ENCODE measurements around the gene CFAP221. TPM values are rescaled to one million over a fixed set of nuclear protein-coding genes. Genes with fewer than 3 reads are reported as not detected.

Gene CFAP221
- total RNA-seq, 2 experiments from 2014 or later: not detected

GRCh38 chr2:119531292-119531691 is 13.0 kb upstream of the CFAP221 start:
- Mint-ChIP-seq H3K27ac (no peak overlapping the region), H3K36me3 (ENCODE audit: low read depth) (no peaks in the 10 kb centered on the region), H3K4me1 (ENCODE audit: low read depth) (no peaks in the 10 kb centered on the region), H3K9me3 (peaks cover 6% of the 10 kb centered on the region), H3K4me3 (no peak overlapping the region), H3K27me3 (peaks cover 28% of the 10 kb centered on the region)
- ChIA-PET CTCF (no interaction called here), POLR2A (no interaction called here)
- DNase-seq: no peak
- no peaks in the 10 kb centered on the region for H3K4me1 ChIP-seq (ENCODE audit: insufficient read depth, low read length)
- TF ChIP-seq, protein P1, sequence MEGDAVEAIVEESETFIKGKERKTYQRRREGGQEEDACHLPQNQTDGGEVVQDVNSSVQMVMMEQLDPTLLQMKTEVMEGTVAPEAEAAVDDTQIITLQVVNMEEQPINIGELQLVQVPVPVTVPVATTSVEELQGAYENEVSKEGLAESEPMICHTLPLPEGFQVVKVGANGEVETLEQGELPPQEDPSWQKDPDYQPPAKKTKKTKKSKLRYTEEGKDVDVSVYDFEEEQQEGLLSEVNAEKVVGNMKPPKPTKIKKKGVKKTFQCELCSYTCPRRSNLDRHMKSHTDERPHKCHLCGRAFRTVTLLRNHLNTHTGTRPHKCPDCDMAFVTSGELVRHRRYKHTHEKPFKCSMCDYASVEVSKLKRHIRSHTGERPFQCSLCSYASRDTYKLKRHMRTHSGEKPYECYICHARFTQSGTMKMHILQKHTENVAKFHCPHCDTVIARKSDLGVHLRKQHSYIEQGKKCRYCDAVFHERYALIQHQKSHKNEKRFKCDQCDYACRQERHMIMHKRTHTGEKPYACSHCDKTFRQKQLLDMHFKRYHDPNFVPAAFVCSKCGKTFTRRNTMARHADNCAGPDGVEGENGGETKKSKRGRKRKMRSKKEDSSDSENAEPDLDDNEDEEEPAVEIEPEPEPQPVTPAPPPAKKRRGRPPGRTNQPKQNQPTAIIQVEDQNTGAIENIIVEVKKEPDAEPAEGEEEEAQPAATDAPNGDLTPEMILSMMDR (IDR thresholded peaks at IDR 0.05): no peak
- no peak overlapping the region for H3K4me3 ChIP-seq (ENCODE audit: low read length)
- H3K36me3 ChIP-seq (ENCODE audit: insufficient read depth, low read length): no peaks in the 10 kb centered on the region
- intact Hi-C loops (cut with DNase I, micrococcal nuclease): no loop called here
- peaks cover 9 to 30% of the 10 kb centered on the region in 2 experiments for H3K9me3 ChIP-seq (ENCODE audit: control insufficient read depth in 1 of 2, insufficient read depth in 1 of 2, low read length in 2 of 2)
- H3K27me3 ChIP-seq (ENCODE audit: control insufficient read depth in 1 of 2, insufficient read depth in 2 of 2, low read length in 2 of 2): peaks cover 3 to 17% of the 10 kb centered on the region in 2 experiments
- no peak for ATAC-seq (ENCODE audit: poor library complexity)
- H3K27ac ChIP-seq (ENCODE audit: low read depth in 1 of 2, low read length in 2 of 2): no peak overlapping the region

DNA sequence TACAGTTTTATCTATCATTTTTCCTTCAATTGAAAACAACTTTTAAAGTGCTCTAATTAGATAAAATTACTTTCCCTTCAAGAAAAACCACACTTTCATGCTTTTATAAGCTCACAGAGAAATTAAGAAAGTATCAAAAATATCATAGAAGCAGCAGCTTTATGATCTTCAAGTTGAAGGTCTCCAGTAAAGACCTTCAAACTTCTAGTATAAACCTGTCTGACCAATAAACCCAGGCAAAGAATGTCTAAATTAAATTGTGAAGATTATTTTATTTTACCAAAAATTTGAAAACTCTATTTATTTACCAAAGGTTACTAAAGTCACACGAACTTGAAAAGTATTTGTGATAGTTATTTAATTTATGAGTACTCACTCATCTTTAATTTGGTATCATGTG is 10.7 kb upstream of the CFAP221 start:
- Mint-ChIP-seq H3K27ac (no peak overlapping the region), H3K36me3 (ENCODE audit: low read depth) (no peaks in the 10 kb centered on the region), H3K9me3 (peaks cover 13% of the 10 kb centered on the region), H3K4me1 (ENCODE audit: low read depth) (no peaks in the 10 kb centered on the region), H3K27me3 (peaks cover 15% of the 10 kb centered on the region), H3K4me3 (no peak overlapping the region)
- TF ChIP-seq, protein P1 (IDR thresholded peaks at IDR 0.05): no peak
- no peak for DNase-seq
- Histone ChIP-seq H3K27me3 (ENCODE audit: control insufficient read depth in 1 of 2, insufficient read depth in 2 of 2, low read length in 2 of 2) (peaks cover 0 to 7% of the 10 kb centered on the region in 2 experiments), H3K36me3 (ENCODE audit: insufficient read depth, low read length) (no peaks in the 10 kb centered on the region), H3K27ac (ENCODE audit: low read depth in 1 of 2, low read length in 2 of 2) (no peak overlapping the region), H3K4me1 (ENCODE audit: insufficient read depth, low read length) (no peaks in the 10 kb centered on the region), H3K9me3 (ENCODE audit: control insufficient read depth in 1 of 2, insufficient read depth in 1 of 2, low read length in 2 of 2) (peaks cover 9 to 30% of the 10 kb centered on the region in 2 experiments), H3K4me3 (ENCODE audit: low read length) (no peak overlapping the region)
- intact Hi-C loops (cut with DNase I, micrococcal nuclease): no loop called here
- POLR2A ChIA-PET: no interaction called here
- CTCF ChIA-PET: no interaction called here
- no peak for ATAC-seq (ENCODE audit: poor library complexity)

- H3K9me3 Mint-ChIP-seq: peaks cover 12% of the 10 kb centered on the region
- Histone ChIP-seq H3K36me3 (ENCODE audit: insufficient read depth, low read length) (no peaks in the 10 kb centered on the region), H3K4me1 (ENCODE audit: insufficient read depth, low read length) (no peaks in the 10 kb centered on the region), H3K4me3 (ENCODE audit: low read length) (no peak overlapping the region), H3K27me3 (ENCODE audit: control insufficient read depth in 1 of 2, insufficient read depth in 2 of 2, low read length in 2 of 2) (peaks cover under 1 to 4% of the 10 kb centered on the region in 2 experiments), H3K9me3 (ENCODE audit: control insufficient read depth in 1 of 2, insufficient read depth in 1 of 2, low read length in 2 of 2) (peaks cover 5 to 34% of the 10 kb centered on the region in 2 experiments), H3K27ac (ENCODE audit: low read depth in 1 of 2, low read length in 2 of 2) (no peak overlapping the region)
- ChIA-PET POLR2A (no interaction called here), CTCF (no interaction called here)
- ATAC-seq (ENCODE audit: poor library complexity) (no peak), DNase-seq (no peak)
- TF ChIP-seq, protein P1 (IDR thresholded peaks at IDR 0.05): no peak
- no peaks in the 10 kb centered on the region for H3K4me1 Mint-ChIP-seq (ENCODE audit: low read depth)
- H3K27me3 Mint-ChIP-seq: peaks cover 29% of the 10 kb centered on the region
- H3K27ac Mint-ChIP-seq: no peak overlapping the region
- H3K4me3 Mint-ChIP-seq: no peak overlapping the region
- intact Hi-C loops (cut with DNase I, micrococcal nuclease): no loop called here
- no peaks in the 10 kb centered on the region for H3K36me3 Mint-ChIP-seq (ENCODE audit: low read depth)
These were observed 8.0 kb upstream of the CFAP221 start for GRCh38 chr2:119536211-119536610.

All from CD4-positive, alpha-beta T cell (primary cell).